ENCODE measurements around the gene ENTPD2.
"Not testable (repeated sequence)": the region's sequence is repeated elsewhere in the genome, so short reads cannot be mapped to it uniquely, and the experiment has no call there.

Gene ENTPD2

GRCh38 chr9:137007816-137008270, 46.0 kb downstream of the ENTPD2 start:
- TF ChIP-seq, protein P1, sequence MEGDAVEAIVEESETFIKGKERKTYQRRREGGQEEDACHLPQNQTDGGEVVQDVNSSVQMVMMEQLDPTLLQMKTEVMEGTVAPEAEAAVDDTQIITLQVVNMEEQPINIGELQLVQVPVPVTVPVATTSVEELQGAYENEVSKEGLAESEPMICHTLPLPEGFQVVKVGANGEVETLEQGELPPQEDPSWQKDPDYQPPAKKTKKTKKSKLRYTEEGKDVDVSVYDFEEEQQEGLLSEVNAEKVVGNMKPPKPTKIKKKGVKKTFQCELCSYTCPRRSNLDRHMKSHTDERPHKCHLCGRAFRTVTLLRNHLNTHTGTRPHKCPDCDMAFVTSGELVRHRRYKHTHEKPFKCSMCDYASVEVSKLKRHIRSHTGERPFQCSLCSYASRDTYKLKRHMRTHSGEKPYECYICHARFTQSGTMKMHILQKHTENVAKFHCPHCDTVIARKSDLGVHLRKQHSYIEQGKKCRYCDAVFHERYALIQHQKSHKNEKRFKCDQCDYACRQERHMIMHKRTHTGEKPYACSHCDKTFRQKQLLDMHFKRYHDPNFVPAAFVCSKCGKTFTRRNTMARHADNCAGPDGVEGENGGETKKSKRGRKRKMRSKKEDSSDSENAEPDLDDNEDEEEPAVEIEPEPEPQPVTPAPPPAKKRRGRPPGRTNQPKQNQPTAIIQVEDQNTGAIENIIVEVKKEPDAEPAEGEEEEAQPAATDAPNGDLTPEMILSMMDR (conservative IDR thresholded peaks at IDR 0.05; ENCODE audit: low read length), result no peak
- DNase-seq (ENCODE audit: low read depth), result no peak
- H3K4me3 ChIP-seq (ENCODE audit: low read length), result no peak overlapping the region

- H3K4me3 ChIP-seq (ENCODE audit: low read length), result no peak overlapping the region
- TF ChIP-seq, protein P1 (conservative IDR thresholded peaks at IDR 0.05; ENCODE audit: low read length), result no peak
- DNase-seq (ENCODE audit: low read depth), result no peak
These were observed 46.6 kb downstream of the ENTPD2 start for GRCh38 chr9:137007108-137007815.

- no peak for DNase-seq (ENCODE audit: low read depth)
- H3K4me3 ChIP-seq (ENCODE audit: low read length), result no peak overlapping the region
- TF ChIP-seq, protein P1 (conservative IDR thresholded peaks at IDR 0.05; ENCODE audit: low read length), result no peak
These were observed 47.5 kb downstream of the ENTPD2 start for GRCh38 chr9:137006116-137007003.

- H3K4me3 ChIP-seq (ENCODE audit: low read length); DNase-seq (ENCODE audit: low read depth): not testable (repeated sequence)
- TF ChIP-seq, protein P1 (conservative IDR thresholded peaks at IDR 0.05; ENCODE audit: low read length), result peak; percentile 35
These were observed 49.6 kb downstream of the ENTPD2 start for GRCh38 chr9:137004285-137004684.

- TF ChIP-seq, protein P1 (conservative IDR thresholded peaks at IDR 0.05; ENCODE audit: low read length), result no peak
- no peak overlapping the region for H3K4me3 ChIP-seq (ENCODE audit: low read length)
- DNase-seq (ENCODE audit: low read depth), result no peak
These were observed 51.2 kb downstream of the ENTPD2 start for GRCh38 chr9:137002646-137003041.

DNA sequence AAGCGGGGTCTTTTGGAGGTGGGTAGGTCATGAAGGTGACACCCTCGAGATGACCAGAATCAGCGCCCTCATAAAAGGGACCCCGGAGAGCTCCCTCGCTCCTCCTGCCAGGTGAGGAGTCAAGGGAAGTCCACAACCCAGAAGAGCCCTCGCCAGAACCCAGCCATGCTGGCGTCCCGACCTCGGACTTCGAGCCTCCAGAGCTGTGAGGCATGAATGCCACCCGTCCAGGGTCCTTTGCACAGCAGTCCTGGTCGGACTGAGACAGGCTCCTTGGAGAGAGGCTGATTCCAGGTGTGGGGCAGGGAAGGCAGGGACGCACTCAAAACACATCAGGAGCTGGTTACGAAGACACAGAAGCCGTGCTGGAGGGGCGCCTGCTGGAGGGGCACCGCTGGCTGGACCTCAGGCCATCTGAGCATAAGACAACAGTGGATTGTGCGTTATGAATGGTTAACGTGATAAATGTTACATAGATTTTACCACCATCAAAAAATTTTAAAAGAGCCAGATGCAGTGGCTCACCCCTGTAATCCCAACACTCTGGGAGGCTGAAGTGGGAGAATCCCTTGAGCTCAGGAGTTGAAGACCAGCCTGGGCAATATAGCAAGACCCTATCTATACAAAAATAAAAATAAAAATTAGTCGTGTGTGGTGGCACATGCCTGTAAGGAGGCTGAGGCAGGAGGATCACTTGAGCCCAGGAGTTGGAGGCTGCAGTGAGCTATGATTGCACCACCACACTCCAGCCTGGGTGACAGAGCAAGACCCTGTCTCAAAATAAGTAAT, 51.8 kb downstream of the ENTPD2 start:
- no peak overlapping the region for H3K4me3 ChIP-seq (ENCODE audit: low read length)
- DNase-seq (ENCODE audit: low read depth), result no peak
- TF ChIP-seq, protein P1 (conservative IDR thresholded peaks at IDR 0.05; ENCODE audit: low read length), result no peak

Measured in AG10803 (cell line).